Measurements from ENCODE around the gene PROM1.
A peak's percentile ranks its signal among the peaks of the same experiment; 100 is the strongest.

PROM1 gene

DNA sequence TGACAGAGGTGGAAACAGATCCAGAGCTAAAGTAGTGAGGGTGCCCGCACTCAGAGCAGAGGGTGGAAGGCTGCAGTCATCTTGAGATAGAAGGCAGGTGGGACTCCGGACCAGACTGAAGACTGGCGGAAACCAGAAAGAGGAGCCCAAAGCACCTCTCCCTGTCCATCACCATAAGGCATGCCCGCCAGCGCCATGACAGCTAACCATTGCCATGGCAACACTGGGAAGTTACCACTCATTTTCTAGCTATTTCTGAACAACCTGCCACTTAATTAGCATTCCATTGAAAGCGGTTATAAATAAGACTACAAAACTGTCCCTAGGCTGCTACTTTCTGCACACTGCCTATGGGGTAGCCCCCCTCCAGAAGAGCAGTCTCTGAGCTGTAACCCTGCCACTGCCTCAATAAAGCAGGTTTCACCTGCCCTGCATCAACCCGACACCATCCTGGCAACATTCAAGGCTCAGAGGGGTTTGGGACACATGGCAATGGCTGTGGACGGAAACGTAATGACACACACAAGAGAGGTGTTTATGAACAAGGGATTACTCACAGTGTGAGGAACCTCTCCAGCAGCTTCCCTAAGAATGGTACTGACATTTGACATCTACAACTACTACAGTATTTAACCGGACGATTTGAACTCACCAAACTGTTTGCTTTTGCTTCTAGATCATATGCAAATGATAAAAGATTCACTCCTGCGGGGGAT lies 93.1 kb downstream of the PROM1 start:
- Mint-ChIP-seq H3K36me3 (no peaks in the 10 kb centered on the region), H3K27me3 (peaks cover 54% of the 10 kb centered on the region), H3K4me3 (no peak overlapping the region), H3K4me1 (no peaks in the 10 kb centered on the region), H3K27ac (no peak overlapping the region), H3K9me3 (no peaks in the 10 kb centered on the region)
- CTCF ChIA-PET, result interaction anchor here (0.9 to 1.2 kb wide), 3 partner anchors 10 to 34 kb away, joined by 3 to 4 read pairs (median 3); no protein-coding TSS in a partner anchor
- DNase-seq, result no peak

GRCh38 chr4:15989424-15989823 lies 94.4 kb downstream of the PROM1 start:
- H3K4me1 Mint-ChIP-seq, result no peaks in the 10 kb centered on the region
- CTCF ChIA-PET, result interaction anchor here (1.3 kb wide), 1 partner anchor 12 kb away, joined by 9 read pairs; no protein-coding TSS in a partner anchor
- DNase-seq, result no peak
- H3K9me3 Mint-ChIP-seq, result no peaks in the 10 kb centered on the region
- H3K27ac Mint-ChIP-seq, result no peak overlapping the region
- no peak overlapping the region for H3K4me3 Mint-ChIP-seq
- H3K27me3 Mint-ChIP-seq, result peaks cover 42% of the 10 kb centered on the region
- H3K36me3 Mint-ChIP-seq, result no peaks in the 10 kb centered on the region

- Mint-ChIP-seq H3K36me3 (no peaks in the 10 kb centered on the region), H3K4me1 (no peaks in the 10 kb centered on the region), H3K4me3 (no peak overlapping the region), H3K27ac (no peak overlapping the region), H3K9me3 (no peaks in the 10 kb centered on the region), H3K27me3 (peaks cover 39% of the 10 kb centered on the region)
- DNase-seq, result no peak
- CTCF ChIA-PET, result interaction anchor here (1.3 kb wide), 1 partner anchor 13 kb away, joined by 9 read pairs; no protein-coding TSS in a partner anchor
These were observed 95.6 kb downstream of the PROM1 start for GRCh38 chr4:15988222-15988621.

DNA sequence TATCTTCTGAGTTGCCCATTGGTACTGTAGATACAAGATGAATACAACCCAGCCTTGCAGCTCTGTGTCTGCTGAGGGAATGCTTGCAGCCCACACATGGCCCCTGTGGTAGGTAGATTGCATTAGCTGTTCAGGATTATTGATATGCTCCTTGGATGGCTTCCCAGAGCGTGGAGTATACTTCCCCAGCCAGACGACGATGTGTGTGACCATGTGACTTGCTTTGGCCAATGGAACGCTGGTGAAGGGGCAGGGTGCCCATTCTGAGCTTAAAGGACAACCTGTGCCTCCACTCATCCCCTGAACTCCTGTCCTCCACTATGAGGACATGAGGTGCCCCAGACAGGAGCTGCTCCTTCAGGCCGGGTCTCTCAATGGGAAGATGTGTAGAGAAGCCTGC lies 96.9 kb downstream of the PROM1 start:
- no peak for DNase-seq
- CTCF ChIA-PET, result interaction anchor here (1.1 kb wide), 1 partner anchor 104 kb away, joined by 4 read pairs; no protein-coding TSS in a partner anchor
- Mint-ChIP-seq H3K4me3 (no peak overlapping the region), H3K36me3 (no peaks in the 10 kb centered on the region), H3K4me1 (no peaks in the 10 kb centered on the region), H3K27ac (no peak overlapping the region), H3K9me3 (no peaks in the 10 kb centered on the region), H3K27me3 (peaks cover 36% of the 10 kb centered on the region)

- Mint-ChIP-seq H3K27me3 (peaks cover 21% of the 10 kb centered on the region), H3K4me3 (no peak overlapping the region), H3K36me3 (no peaks in the 10 kb centered on the region), H3K4me1 (no peaks in the 10 kb centered on the region), H3K27ac (no peak overlapping the region), H3K9me3 (no peaks in the 10 kb centered on the region)
- DNase-seq, result no peak
- CTCF ChIA-PET, result no interaction called here
These were observed 100.2 kb downstream of the PROM1 start for GRCh38 chr4:15983610-15984009.

GRCh38 chr4:15982842-15983524 lies 100.8 kb downstream of the PROM1 start:
- Mint-ChIP-seq H3K27me3 (peaks cover 21% of the 10 kb centered on the region), H3K4me3 (no peak overlapping the region), H3K9me3 (no peaks in the 10 kb centered on the region), H3K27ac (no peak overlapping the region), H3K4me1 (no peaks in the 10 kb centered on the region), H3K36me3 (no peaks in the 10 kb centered on the region)
- CTCF ChIA-PET, result no interaction called here
- DNase-seq, result no peak

DNA sequence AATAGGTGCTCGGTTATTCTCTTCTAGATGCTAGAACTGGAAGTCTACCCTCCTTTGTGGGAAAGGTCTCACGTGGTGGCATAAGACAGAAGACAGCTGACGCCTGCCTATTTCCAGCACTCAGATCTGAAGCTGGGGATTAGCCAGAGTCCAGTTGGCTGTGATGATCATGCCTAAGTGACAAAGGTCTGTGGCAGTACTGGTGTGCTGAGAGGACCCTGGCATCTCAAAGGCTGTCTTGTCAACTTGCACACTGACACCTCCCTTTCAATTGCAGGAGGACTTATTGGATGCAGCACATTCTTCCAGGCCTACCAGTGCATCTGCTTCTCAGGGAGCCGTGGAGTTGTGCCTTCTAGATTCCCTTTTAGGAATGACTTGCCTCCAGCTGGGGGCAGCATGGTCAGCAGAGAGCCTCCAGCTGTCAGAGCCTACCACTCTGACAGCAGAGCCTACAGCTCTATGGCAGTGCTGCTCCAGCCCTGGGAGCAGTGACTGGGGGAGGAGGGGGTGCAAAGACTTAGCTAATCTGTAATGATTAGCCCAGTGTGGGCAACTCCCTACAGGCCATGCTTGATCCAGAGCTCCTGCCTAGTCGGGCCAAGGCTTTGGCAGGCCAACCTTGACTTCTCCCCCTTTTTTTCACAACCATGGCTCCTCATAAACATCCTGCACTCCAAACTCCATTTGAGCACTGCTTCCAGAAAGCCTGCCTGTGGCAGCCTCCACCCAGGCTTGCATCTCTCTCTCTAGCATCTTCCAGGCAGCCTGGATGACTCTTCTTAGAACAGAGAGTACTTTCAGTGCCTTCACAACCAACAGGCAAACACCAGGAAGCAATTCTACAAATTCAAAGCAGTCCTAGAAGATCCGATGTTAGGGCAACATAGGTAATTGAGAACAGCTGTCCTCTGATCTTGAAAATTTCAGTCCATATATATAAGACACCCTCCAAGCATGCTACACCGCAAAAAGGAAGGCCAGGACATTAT lies 107.1 kb downstream of the PROM1 start:
- no peak overlapping the region for H3K27ac Mint-ChIP-seq
- H3K9me3 Mint-ChIP-seq, result no peaks in the 10 kb centered on the region
- CTCF ChIA-PET, result interaction anchor here (1.3 to 1.8 kb wide), 2 partner anchors 15 to 25 kb away, joined by 3 to 6 read pairs; no protein-coding TSS in a partner anchor
- no peak overlapping the region for H3K4me3 Mint-ChIP-seq
- peaks cover 17% of the 10 kb centered on the region for H3K27me3 Mint-ChIP-seq
- no peaks in the 10 kb centered on the region for H3K4me1 Mint-ChIP-seq
- DNase-seq, result no peak
- no peaks in the 10 kb centered on the region for H3K36me3 Mint-ChIP-seq

DNA sequence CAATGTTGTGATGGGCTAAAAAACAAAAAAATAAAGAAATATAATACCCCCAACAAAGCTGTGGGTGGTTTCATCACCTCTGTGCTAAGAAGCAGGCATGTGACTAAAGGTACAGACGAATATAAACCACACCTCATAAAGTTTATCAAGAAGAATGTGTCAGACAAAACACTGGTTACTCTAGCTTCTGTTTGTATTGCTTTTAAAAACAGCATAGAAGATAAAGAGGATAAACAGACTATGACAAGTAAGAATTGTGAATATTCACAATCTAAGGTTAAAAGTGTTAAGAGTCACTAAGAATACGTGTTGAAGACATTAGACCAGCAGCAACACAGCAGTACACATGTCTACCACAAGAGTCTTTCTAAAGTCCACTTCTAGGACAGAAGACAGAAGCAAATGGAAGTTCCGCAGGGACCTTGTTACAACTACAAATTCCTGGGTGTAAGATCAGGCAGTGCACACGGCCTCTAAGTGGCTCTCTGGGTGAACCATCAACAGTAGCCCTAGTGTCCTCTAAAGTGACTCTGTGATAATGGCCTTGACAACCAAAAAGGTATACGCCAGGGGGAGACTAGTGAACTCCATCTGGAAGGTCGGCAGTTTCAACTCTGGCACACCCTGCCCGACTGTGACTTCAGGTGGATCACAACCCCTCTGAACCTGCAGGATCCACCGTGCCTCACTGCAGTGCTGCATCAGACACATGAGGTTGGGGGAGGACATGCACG lies 112.6 kb downstream of the PROM1 start:
- no peak for DNase-seq
- no peak overlapping the region for H3K27ac Mint-ChIP-seq
- CTCF ChIA-PET, result interaction anchor here (1.7 to 2.1 kb wide), 2 partner anchors 8 to 89 kb away, joined by 4 to 5 read pairs; partner anchors contain the start of gene FGFBP2
- H3K36me3 Mint-ChIP-seq, result no peaks in the 10 kb centered on the region
- H3K27me3 Mint-ChIP-seq, result peaks cover 23% of the 10 kb centered on the region
- no peak overlapping the region for H3K4me3 Mint-ChIP-seq
- H3K4me1 Mint-ChIP-seq, result no peaks in the 10 kb centered on the region
- H3K9me3 Mint-ChIP-seq, result no peaks in the 10 kb centered on the region

GRCh38 chr4:15968551-15969300 lies 115.1 kb downstream of the PROM1 start:
- no peak for DNase-seq
- peaks cover 26% of the 10 kb centered on the region for H3K27me3 Mint-ChIP-seq
- peaks cover 3% of the 10 kb centered on the region for H3K4me1 Mint-ChIP-seq
- no peak overlapping the region for H3K27ac Mint-ChIP-seq
- H3K36me3 Mint-ChIP-seq, result no peaks in the 10 kb centered on the region
- CTCF ChIA-PET, result interaction anchor here (0.8 kb wide), 1 partner anchor 13 kb away, joined by 3 read pairs; no protein-coding TSS in a partner anchor
- H3K9me3 Mint-ChIP-seq, result no peaks in the 10 kb centered on the region
- no peak overlapping the region for H3K4me3 Mint-ChIP-seq

DNA sequence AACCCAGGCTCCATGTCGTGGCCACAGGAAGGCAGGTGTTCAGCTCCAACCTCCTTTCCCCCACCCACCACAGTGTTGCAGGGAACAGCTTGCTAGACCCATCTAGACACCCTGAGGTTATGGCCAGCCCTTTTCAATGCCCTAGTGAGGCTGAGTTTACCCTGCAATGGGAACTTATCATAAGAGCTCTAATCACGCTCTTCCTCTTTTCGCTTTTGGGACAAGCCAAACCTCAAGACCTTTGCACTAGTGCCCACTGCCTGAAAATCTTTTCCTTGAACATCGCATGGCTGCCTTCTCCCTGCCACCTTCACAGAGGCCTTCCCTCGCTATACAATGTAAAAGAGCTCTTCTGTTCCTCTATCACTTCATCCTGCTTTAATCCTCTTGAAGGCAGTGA lies 118.5 kb downstream of the PROM1 start:
- Mint-ChIP-seq H3K27me3 (peaks cover 20% of the 10 kb centered on the region), H3K4me3 (no peak overlapping the region), H3K27ac (no peak overlapping the region), H3K36me3 (no peaks in the 10 kb centered on the region), H3K4me1 (peaks cover 26% of the 10 kb centered on the region), H3K9me3 (no peaks in the 10 kb centered on the region)
- DNase-seq, result no peak
- CTCF ChIA-PET, result no interaction called here

- peaks cover 21% of the 10 kb centered on the region for H3K27me3 Mint-ChIP-seq
- H3K4me1 Mint-ChIP-seq, result peaks cover 27% of the 10 kb centered on the region
- H3K4me3 Mint-ChIP-seq, result no peak overlapping the region
- no peak overlapping the region for H3K27ac Mint-ChIP-seq
- DNase-seq, result no peak
- no peaks in the 10 kb centered on the region for H3K9me3 Mint-ChIP-seq
- no peaks in the 10 kb centered on the region for H3K36me3 Mint-ChIP-seq
- CTCF ChIA-PET, result interaction anchor here (0.6 to 1.9 kb wide), 6 partner anchors 27 to 272 kb away, joined by 3 to 19 read pairs (median 4); no protein-coding TSS in a partner anchor
These were observed 119.7 kb downstream of the PROM1 start for GRCh38 chr4:15964159-15964558.

DNA sequence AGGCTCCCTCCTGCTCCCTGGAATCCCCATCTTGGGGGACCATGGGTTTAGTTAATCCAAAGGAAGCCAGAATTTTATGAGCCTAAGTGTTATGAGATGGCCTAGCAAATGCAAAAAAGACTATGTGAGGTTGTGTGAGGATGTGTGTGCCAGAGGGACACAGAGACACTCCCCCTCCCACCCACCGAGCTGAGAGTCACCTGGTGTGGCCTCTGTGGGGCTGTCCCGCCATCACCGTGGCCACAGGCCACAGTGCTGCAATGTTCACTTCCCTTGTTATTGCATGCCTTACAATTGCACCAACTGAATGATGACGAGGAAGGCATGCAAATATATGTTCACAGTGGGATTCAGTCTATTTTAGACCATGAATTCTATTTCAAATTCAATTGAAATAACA lies 120.2 kb downstream of the PROM1 start:
- Mint-ChIP-seq H3K4me3 (no peak overlapping the region), H3K27ac (no peak overlapping the region), H3K36me3 (no peaks in the 10 kb centered on the region), H3K4me1 (peaks cover 27% of the 10 kb centered on the region), H3K9me3 (no peaks in the 10 kb centered on the region), H3K27me3 (peaks cover 21% of the 10 kb centered on the region)
- peak; percentile 55 for DNase-seq
- CTCF ChIA-PET, result interaction anchor here (0.7 to 2.1 kb wide), 8 partner anchors 9 to 236 kb away, joined by 3 to 19 read pairs (median 4); no protein-coding TSS in a partner anchor
